Vagina (tissue), 2 donors: Measurements from ENCODE around the gene ANKRD2.
"Not testable (repeated sequence)": the region's sequence is repeated elsewhere in the genome, so short reads cannot be mapped to it uniquely, and the experiment has no call there.

Experiments used
- POLR2A ChIP-seq, 2 donors: fragments of 450-650 bp; IDR thresholded peaks; one replicate each; pipeline ENCODE4 v1.6.1; 2017; ENCODE audit warnings: antibody characterized with exemption in 2 of 2, mild to moderate bottlenecking in 2 of 2, moderate library complexity in 2 of 2
- POLR2AphosphoS5 ChIP-seq, 2 donors: sonication (generic); formaldehyde crosslinking; IDR thresholded peaks; one replicate each; pipeline ENCODE4 v1.9.0; 2017; ENCODE audit warnings: antibody characterized with exemption in 2 of 2, mild to moderate bottlenecking in 2 of 2, low read depth in 1 of 2; ENCODE audit not compliant: insufficient read depth in 1 of 2
- TF ChIP-seq, protein P1 (sequence below), 3 experiments: fragments of 450-650 bp in 2 of 3; fragments of 200-600 bp in 1 of 3; sonication (generic) in 1 of 3; IDR thresholded peaks; one replicate each; pipeline ENCODE4 v1.5.1; 2017 to 2019; ENCODE audit warnings: antibody characterized with exemption in 3 of 3, mild to moderate bottlenecking in 2 of 3, moderate library complexity in 2 of 3

DNA sequence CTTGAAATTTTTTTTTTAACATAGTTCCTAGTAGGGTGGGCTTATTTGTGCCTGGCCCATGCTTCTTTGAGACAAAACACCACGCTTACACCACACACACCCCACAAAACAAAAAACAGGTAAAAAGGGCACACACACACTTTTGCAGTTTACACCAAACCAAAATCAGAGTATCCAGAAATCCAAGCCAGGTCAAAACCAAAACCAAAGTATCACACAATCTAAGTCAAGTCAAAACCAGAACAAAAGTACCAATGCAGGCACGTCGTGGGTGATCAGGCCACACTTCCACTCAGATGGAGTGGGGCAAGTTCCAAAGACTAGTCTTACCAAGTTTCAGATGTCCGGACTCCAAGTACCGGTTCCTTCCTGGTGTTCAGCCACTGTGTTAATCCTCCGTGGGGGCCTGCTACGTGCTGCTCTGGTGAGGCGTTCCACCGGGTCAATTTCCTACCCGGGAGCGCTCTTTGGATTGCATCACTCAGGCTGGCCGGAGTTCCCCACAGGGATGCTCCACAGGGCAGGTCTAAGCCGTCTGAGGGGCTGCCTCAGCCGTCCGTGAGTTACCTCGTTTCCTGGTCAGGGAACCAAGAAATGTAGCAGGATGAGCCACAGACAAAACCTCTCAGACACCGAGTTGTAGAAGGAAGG, 11.7 kb upstream of the ANKRD2 start:
- not testable (repeated sequence) for TF ChIP-seq POLR2A (IDR thresholded peaks at IDR 0.05); POLR2AphosphoS5 (IDR thresholded peaks at IDR 0.05; ENCODE audit: insufficient read depth in 1 of 2, low read depth in 1 of 2)
- TF ChIP-seq, protein P1, sequence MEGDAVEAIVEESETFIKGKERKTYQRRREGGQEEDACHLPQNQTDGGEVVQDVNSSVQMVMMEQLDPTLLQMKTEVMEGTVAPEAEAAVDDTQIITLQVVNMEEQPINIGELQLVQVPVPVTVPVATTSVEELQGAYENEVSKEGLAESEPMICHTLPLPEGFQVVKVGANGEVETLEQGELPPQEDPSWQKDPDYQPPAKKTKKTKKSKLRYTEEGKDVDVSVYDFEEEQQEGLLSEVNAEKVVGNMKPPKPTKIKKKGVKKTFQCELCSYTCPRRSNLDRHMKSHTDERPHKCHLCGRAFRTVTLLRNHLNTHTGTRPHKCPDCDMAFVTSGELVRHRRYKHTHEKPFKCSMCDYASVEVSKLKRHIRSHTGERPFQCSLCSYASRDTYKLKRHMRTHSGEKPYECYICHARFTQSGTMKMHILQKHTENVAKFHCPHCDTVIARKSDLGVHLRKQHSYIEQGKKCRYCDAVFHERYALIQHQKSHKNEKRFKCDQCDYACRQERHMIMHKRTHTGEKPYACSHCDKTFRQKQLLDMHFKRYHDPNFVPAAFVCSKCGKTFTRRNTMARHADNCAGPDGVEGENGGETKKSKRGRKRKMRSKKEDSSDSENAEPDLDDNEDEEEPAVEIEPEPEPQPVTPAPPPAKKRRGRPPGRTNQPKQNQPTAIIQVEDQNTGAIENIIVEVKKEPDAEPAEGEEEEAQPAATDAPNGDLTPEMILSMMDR (IDR thresholded peaks at IDR 0.05), result not testable (repeated sequence)
